Immature natural killer cell (primary cell): ENCODE results near the gene LPIN1. TPM values are rescaled to one million over a fixed set of nuclear protein-coding genes. Genes with fewer than 3 reads are reported as not detected.
A peak's percentile ranks its signal among the peaks of the same experiment; 100 is the strongest.

Experiments
- DNase-seq, 3 donors: peaks; one replicate each; pipeline ENCODE4 v3.0.0; 2022; ENCODE audit warnings: mixed read lengths in 1 of 3
- H3K27ac Mint-ChIP-seq, 6 donors: one replicate each; pipeline ENCODE4 v1.8.0; 2020; ENCODE audit warnings: mixed read lengths in 6 of 6, mild to moderate bottlenecking in 5 of 6, inconsistent platforms in 4 of 6, moderate library complexity in 3 of 6
- H3K27me3 Mint-ChIP-seq, 3 donors: one replicate each; pipeline ENCODE4 v1.8.0; 2020 to 2021; ENCODE audit warnings: low read depth in 3 of 3, mild to moderate bottlenecking in 3 of 3, mixed read lengths in 3 of 3, moderate library complexity in 3 of 3, inconsistent platforms in 1 of 3
- H3K36me3 Mint-ChIP-seq, 3 donors: one replicate each; pipeline ENCODE4 v1.8.0; 2020; ENCODE audit warnings: mixed read lengths in 3 of 3, inconsistent platforms in 2 of 3, mild to moderate bottlenecking in 2 of 3
- H3K4me1 Mint-ChIP-seq, 2 donors: one replicate each; pipeline ENCODE4 v1.8.0; 2020; ENCODE audit warnings: inconsistent platforms in 2 of 2, mild to moderate bottlenecking in 2 of 2, mixed read lengths in 2 of 2, moderate library complexity in 1 of 2
- H3K4me3 Mint-ChIP-seq, 5 donors: one replicate each; pipeline ENCODE4 v1.8.0; 2020; ENCODE audit warnings: mild to moderate bottlenecking in 5 of 5, mixed read lengths in 5 of 5, inconsistent platforms in 3 of 5, moderate library complexity in 3 of 5
- H3K9me3 Mint-ChIP-seq, 6 donors: one replicate each; pipeline ENCODE4 v1.8.0; 2020; ENCODE audit warnings: mild to moderate bottlenecking in 6 of 6, mixed read lengths in 6 of 6, inconsistent platforms in 4 of 6, moderate library complexity in 3 of 6
- polyA plus RNA-seq, 3 donors: library from polyadenylated mRNA; unstranded; fragments of 300-500 nt; fragmentation: Illumina TruSeq; gene quantifications; one replicate each; pipeline ENCODE4 v1.2.3, GENCODE V29; 2021

Gene LPIN1
- polyA plus RNA-seq, 3 donors from 2014 or later, result 14.1 to 34.0 (median 16.3) TPM

GRCh38 chr2:11778416-11778815 is 32.0 kb downstream of the LPIN1 start:
- Mint-ChIP-seq H3K9me3 (no peaks in the 10 kb centered on the region), H3K27me3 (peaks cover 0 to 3% (median 0%) of the 10 kb centered on the region in 3 donors), H3K4me3 (peak overlapping the region; percentile 74 to 83 (median 80)), H3K27ac (peak overlapping the region; percentile 60 to 92 (median 84)), H3K36me3 (peaks cover 22 to 43% (median 29%) of the 10 kb centered on the region in 3 donors), H3K4me1 (peaks cover 49 to 58% of the 10 kb centered on the region in 2 donors)
- DNase-seq, result peak in 1 of 3 donors; percentile 12

- H3K36me3 Mint-ChIP-seq, result peaks cover 15 to 41% (median 28%) of the 10 kb centered on the region in 3 donors
These were observed 32.7 kb downstream of the LPIN1 start for GRCh38 chr2:11778923-11779757.

GRCh38 chr2:11781602-11782001 is 35.2 kb downstream of the LPIN1 start:
- Mint-ChIP-seq H3K27ac (peak overlapping the region in 1 of 6 donors; percentile 48), H3K9me3 (no peaks in the 10 kb centered on the region), H3K27me3 (peaks cover 0 to 3% (median 0%) of the 10 kb centered on the region in 3 donors), H3K4me3 (no peak overlapping the region), H3K4me1 (peaks cover 29 to 31% of the 10 kb centered on the region in 2 donors), H3K36me3 (peaks cover 11 to 43% (median 27%) of the 10 kb centered on the region in 3 donors)
- no peak for DNase-seq

More at GRCh38 chr2:11778923-11779757, 32.7 kb downstream of the LPIN1 start:
- H3K27me3 Mint-ChIP-seq, result peaks cover 0 to 3% (median 0%) of the 10 kb centered on the region in 3 donors
- H3K4me3 Mint-ChIP-seq, result peak overlapping the region; percentile 74 to 83 (median 80)
- DNase-seq, result peak; percentile 77 to 81 (median 77)
- no peaks in the 10 kb centered on the region for H3K9me3 Mint-ChIP-seq
- peaks cover 45 to 55% of the 10 kb centered on the region in 2 donors for H3K4me1 Mint-ChIP-seq
- H3K27ac Mint-ChIP-seq, result peak overlapping the region; percentile 60 to 92 (median 84)

GRCh38 chr2:11784280-11784679 is 37.8 kb downstream of the LPIN1 start:
- Mint-ChIP-seq H3K4me3 (no peak overlapping the region), H3K36me3 (peaks cover 22 to 66% (median 38%) of the 10 kb centered on the region in 3 donors), H3K9me3 (no peaks in the 10 kb centered on the region), H3K27me3 (peaks cover 0 to 3% (median 0%) of the 10 kb centered on the region in 3 donors), H3K27ac (no peak overlapping the region), H3K4me1 (peaks cover 4 to 5% of the 10 kb centered on the region in 2 donors)
- no peak for DNase-seq

GRCh38 chr2:11784747-11785610 is 38.5 kb downstream of the LPIN1 start:
- H3K27ac Mint-ChIP-seq, result no peak overlapping the region
- DNase-seq, result peak; percentile 29 to 37 (median 36)
- peaks cover 0 to 3% (median 0%) of the 10 kb centered on the region in 3 donors for H3K27me3 Mint-ChIP-seq
- no peaks in the 10 kb centered on the region for H3K4me1 Mint-ChIP-seq
- peaks cover 24 to 63% (median 42%) of the 10 kb centered on the region in 3 donors for H3K36me3 Mint-ChIP-seq
- H3K9me3 Mint-ChIP-seq, result no peaks in the 10 kb centered on the region
- H3K4me3 Mint-ChIP-seq, result no peak overlapping the region

GRCh38 chr2:11785611-11785940 is 39.1 kb downstream of the LPIN1 start:
- no peaks in the 10 kb centered on the region for H3K9me3 Mint-ChIP-seq
- no peaks in the 10 kb centered on the region for H3K27me3 Mint-ChIP-seq
- H3K4me1 Mint-ChIP-seq, result no peaks in the 10 kb centered on the region
- no peak overlapping the region for H3K4me3 Mint-ChIP-seq
- peaks cover 23 to 64% (median 41%) of the 10 kb centered on the region in 3 donors for H3K36me3 Mint-ChIP-seq
- no peak overlapping the region for H3K27ac Mint-ChIP-seq
- DNase-seq, result no peak

- no peaks in the 10 kb centered on the region for H3K9me3 Mint-ChIP-seq
- peaks cover 23 to 65% (median 43%) of the 10 kb centered on the region in 3 donors for H3K36me3 Mint-ChIP-seq
- peaks cover 0 to 5% of the 10 kb centered on the region in 2 donors for H3K4me1 Mint-ChIP-seq
- H3K27me3 Mint-ChIP-seq, result no peaks in the 10 kb centered on the region
- no peak overlapping the region for H3K4me3 Mint-ChIP-seq
- DNase-seq, result no peak
- H3K27ac Mint-ChIP-seq, result no peak overlapping the region
These were observed 39.8 kb downstream of the LPIN1 start for GRCh38 chr2:11786191-11786590.

- peaks cover 26 to 65% (median 43%) of the 10 kb centered on the region in 3 donors for H3K36me3 Mint-ChIP-seq
- DNase-seq, result no peak
- no peak overlapping the region for H3K27ac Mint-ChIP-seq
- no peaks in the 10 kb centered on the region for H3K27me3 Mint-ChIP-seq
- H3K9me3 Mint-ChIP-seq, result no peaks in the 10 kb centered on the region
- H3K4me1 Mint-ChIP-seq, result peaks cover 0 to 5% of the 10 kb centered on the region in 2 donors
- no peak overlapping the region for H3K4me3 Mint-ChIP-seq
These were observed 40.2 kb downstream of the LPIN1 start for GRCh38 chr2:11786592-11786991.

- H3K36me3 Mint-ChIP-seq, result peaks cover 29 to 68% (median 40%) of the 10 kb centered on the region in 3 donors
- no peak overlapping the region for H3K4me3 Mint-ChIP-seq
- H3K27me3 Mint-ChIP-seq, result peaks cover 0 to 2% (median 0%) of the 10 kb centered on the region in 3 donors
- H3K4me1 Mint-ChIP-seq, result peaks cover 0 to 5% of the 10 kb centered on the region in 2 donors
- no peaks in the 10 kb centered on the region for H3K9me3 Mint-ChIP-seq
- H3K27ac Mint-ChIP-seq, result no peak overlapping the region
- DNase-seq, result no peak
These were observed 41.6 kb downstream of the LPIN1 start for GRCh38 chr2:11787991-11788390.

- Mint-ChIP-seq H3K36me3 (peaks cover 35 to 71% (median 42%) of the 10 kb centered on the region in 3 donors), H3K27me3 (peaks cover 0 to 4% (median 2%) of the 10 kb centered on the region in 3 donors), H3K27ac (no peak overlapping the region), H3K4me3 (no peak overlapping the region), H3K4me1 (peaks cover 0 to 5% of the 10 kb centered on the region in 2 donors), H3K9me3 (no peaks in the 10 kb centered on the region)
- DNase-seq, result no peak
These were observed 42.2 kb downstream of the LPIN1 start for GRCh38 chr2:11788461-11789124.

GRCh38 chr2:11789243-11789642 is 42.8 kb downstream of the LPIN1 start:
- peaks cover 40 to 71% (median 40%) of the 10 kb centered on the region in 3 donors for H3K36me3 Mint-ChIP-seq
- H3K4me1 Mint-ChIP-seq, result peaks cover 0 to 5% of the 10 kb centered on the region in 2 donors
- H3K27ac Mint-ChIP-seq, result no peak overlapping the region
- no peaks in the 10 kb centered on the region for H3K9me3 Mint-ChIP-seq
- no peak overlapping the region for H3K4me3 Mint-ChIP-seq
- H3K27me3 Mint-ChIP-seq, result peaks cover 0 to 4% (median 2%) of the 10 kb centered on the region in 3 donors
- no peak for DNase-seq

GRCh38 chr2:11790228-11790627 is 43.8 kb downstream of the LPIN1 start:
- Mint-ChIP-seq H3K27ac (peak overlapping the region in 1 of 6 donors; percentile 30), H3K4me3 (no peak overlapping the region), H3K9me3 (no peaks in the 10 kb centered on the region), H3K36me3 (peaks cover 40 to 73% (median 44%) of the 10 kb centered on the region in 3 donors), H3K27me3 (peaks cover 0 to 4% (median 3%) of the 10 kb centered on the region in 3 donors), H3K4me1 (peaks cover 0 to 5% of the 10 kb centered on the region in 2 donors)
- no peak for DNase-seq

- peaks cover 0 to 9% of the 10 kb centered on the region in 2 donors for H3K4me1 Mint-ChIP-seq
- H3K4me3 Mint-ChIP-seq, result no peak overlapping the region
- H3K9me3 Mint-ChIP-seq, result no peaks in the 10 kb centered on the region
- peaks cover 43 to 80% (median 47%) of the 10 kb centered on the region in 3 donors for H3K36me3 Mint-ChIP-seq
- H3K27me3 Mint-ChIP-seq, result peaks cover 0 to 4% (median 3%) of the 10 kb centered on the region in 3 donors
- no peak overlapping the region for H3K27ac Mint-ChIP-seq
- no peak for DNase-seq
These were observed 49.2 kb downstream of the LPIN1 start for GRCh38 chr2:11795590-11795989.
